ENCODE results near the gene NEK5.
"Not testable (repeated sequence)": the region's sequence is repeated elsewhere in the genome, so short reads cannot be mapped to it uniquely, and the experiment has no call there.

The NEK5 gene

DNA sequence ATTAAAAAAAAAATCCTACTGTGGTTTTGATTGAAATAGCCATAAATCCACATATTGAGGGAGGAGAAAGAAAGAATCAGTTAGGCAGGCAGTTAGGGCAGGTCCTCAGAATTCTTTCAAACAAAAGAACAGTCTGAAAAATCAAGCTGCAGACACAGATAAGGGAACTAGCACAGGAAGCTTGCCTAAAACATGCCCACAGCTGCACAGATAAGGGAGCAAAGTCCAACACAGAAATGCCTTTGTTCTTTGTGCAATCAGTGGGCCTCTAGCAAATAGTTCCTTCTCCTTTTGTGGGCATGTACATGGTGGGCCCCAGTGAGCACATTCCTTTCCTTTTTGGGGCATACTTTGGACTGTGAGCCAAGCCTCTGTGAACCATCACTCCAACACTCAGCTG, 61.6 kb downstream of the NEK5 start:
- no peak for DNase-seq (ENCODE audit: low read depth in 3 of 3)

DNA sequence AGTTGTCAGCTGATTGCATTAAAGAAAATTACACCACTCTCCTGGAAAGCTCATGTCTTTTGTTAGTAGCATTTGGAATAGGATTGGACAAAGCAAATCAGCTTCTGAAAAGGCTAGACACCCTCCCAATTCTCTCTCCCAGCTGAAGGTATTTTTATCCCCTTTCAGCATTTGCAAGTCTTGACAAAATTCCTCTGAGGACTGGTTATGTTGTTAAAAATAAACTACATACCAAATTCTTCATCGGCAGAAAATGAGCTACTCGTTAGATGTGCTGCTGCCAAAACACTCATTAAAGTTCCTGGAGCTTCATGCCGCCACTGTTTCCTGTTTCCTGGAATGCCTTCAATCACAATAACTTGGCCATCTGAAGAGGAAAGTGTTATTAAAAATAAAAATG, 67.3 kb downstream of the NEK5 start:
- no peak for DNase-seq (ENCODE audit: low read depth in 3 of 3)

DNA sequence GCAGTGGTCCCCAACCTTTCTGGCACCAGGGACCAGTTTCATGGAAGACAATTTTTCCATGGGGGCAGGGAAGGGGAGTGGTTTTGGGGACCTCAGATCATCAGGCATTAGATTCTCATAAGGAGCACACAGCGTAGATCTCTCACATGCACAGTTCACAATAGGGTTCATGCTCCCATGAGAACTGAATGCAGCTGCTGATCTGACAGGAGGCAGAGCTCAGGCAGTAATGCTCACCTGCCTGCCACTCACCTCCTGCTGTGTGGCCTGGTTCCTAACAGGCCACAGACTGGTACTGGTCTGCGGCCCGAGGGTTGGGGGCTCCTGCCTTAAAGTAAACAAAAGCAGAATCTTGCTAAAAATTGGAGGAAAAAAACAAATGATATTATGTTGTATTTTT, 67.8 kb downstream of the NEK5 start:
- not testable (repeated sequence) for DNase-seq (ENCODE audit: low read depth in 3 of 3)

DNA sequence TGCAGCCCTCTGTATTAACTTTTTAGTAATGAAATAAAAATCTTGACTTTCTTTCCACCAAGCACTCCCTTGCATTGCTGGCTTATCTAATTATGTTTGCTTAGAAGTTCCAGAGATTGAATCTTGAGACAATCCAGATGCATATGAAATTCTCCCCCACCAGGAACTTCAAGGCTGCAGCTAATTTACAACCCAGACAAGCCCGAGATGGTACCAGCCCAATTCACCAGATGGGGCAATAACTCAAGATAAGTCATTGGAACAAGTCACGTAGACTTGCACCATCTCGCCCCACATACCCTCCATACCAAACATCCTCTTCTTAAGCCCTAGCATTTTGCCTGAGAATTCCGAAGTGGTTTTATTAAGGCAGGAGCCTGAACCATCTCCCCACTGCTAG, 75.4 kb downstream of the NEK5 start:
- no peak for DNase-seq (ENCODE audit: low read depth in 3 of 3)

DNA sequence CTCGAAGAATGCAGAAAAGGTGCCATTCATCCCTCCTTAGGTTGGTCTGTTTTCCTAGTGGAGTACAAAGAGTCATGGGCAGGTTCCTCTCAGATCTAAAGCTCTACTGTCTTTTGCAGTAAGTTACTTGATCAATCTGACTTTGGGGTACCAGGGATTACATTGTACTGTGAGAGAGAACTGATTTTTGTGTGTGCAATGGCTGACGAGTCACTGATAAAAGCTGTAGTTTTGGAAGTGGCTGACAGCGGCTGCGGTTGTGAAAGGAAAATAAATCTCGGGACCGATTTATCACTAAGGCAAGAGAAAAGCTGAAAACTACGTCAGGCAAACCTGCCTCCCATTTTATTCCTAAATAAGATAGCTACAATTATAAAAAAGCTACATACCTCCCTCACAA, 77.5 kb downstream of the NEK5 start:
- no peak for DNase-seq (ENCODE audit: low read depth in 3 of 3)

DNA sequence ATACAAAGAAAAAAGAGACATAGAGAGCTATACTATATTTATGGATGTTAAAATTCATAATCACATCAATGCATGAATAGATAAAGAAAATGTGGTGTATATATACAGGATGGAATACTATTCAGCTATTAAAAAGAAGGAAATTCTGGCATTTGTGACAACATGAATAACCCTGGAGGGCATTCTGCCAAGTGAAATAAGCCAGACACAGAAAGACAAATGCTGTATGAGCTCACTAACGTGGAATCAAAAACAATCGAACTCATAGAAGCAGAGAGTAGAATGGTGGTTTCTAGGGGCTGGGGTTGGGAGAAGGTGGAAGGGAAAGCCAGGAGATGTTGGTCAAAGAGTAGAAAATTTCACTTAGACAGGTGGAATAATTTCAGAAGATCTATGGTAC, 80.4 kb downstream of the NEK5 start:
- no peak for DNase-seq (ENCODE audit: low read depth in 3 of 3)

DNA sequence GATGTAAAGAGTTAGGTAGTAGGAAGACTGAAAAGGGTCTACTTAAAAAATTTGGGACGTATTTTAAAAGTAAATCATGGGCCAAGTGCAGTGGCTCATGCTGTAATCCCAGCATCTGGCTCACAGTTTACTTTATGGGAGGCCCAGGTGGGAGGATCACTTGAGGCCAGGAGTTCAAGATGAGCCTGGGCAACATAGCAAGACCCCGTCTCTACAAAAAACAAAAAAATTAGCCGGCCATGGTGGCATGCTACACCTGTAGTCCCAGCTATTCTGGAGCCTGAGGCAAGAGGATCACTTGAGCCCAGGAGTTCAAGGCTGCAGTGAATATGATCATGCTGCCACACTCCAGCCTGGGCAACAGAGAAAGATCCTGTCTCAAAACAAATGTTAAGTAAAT, 81.4 kb downstream of the NEK5 start:
- no peak for DNase-seq (ENCODE audit: low read depth in 3 of 3)

DNA sequence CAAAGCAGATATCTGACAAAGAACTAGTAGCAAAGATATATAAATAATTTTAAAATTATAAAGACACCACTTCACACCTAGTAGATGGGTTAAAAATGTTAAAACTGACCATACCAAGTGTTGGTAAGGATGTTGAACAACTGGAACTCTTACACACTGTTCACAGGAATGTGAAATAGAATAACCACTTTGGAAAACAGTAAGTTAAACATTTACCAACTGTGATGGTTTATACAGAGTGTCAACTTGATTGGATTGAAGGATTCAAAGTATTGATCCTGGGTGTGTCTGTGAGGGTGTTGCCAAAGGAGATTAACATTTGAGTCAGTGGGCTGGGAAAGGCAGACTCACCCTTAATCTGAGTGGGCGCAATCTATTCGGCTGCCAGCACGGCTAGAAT, 85.2 kb downstream of the NEK5 start:
- DNase-seq (ENCODE audit: low read depth in 3 of 3) = no peak

DNA sequence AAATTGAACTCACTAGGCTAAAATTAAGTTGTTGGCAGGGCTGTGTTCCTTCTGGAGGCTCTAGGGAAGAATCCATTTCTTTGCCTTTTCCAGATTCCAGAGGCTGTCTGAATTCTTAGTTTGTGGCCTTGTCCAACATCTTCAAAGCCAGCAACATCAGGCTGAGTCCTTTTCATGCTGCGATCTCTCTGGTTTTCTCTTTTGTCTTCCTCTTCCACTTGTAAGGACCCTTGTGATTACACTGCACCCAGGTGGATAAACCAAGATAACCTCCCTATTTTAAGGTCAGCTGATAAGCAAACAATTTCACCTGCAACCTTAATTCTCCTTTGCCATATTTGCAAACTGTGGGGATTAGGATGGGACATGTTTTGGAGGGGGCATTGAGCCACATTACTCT, 92.8 kb downstream of the NEK5 start:
- no peak for DNase-seq (ENCODE audit: low read depth in 3 of 3)

DNA sequence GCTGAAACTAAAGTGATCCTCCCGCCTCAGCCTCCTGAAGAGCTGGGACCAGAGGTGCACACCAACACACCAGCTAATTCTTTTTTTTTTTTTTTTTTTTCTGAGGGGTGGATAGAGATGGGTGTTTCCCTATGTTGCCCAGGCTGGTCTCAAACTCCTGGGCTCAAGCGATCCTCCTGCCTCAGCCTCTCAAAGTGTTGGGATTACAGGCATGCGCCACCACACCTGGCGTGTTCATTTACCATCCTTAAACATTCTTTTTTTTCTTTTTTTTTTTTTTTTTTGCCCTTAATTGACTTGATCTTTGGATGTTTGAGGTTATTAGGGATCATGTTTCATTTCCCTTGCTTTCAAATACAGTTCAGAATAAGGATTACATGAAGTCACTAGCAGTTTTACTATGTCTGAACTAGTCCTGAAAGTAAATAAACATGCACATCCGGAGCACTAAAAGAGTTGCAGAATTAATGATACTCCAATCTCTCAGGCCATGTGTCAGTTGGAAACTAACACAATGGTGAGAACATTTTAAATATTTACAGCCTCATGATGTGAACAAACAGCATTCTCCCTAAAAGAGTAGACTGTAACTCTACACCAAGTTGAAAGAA, 94.2 kb downstream of the NEK5 start:
- no peak for DNase-seq (ENCODE audit: low read depth in 3 of 3)

DNA sequence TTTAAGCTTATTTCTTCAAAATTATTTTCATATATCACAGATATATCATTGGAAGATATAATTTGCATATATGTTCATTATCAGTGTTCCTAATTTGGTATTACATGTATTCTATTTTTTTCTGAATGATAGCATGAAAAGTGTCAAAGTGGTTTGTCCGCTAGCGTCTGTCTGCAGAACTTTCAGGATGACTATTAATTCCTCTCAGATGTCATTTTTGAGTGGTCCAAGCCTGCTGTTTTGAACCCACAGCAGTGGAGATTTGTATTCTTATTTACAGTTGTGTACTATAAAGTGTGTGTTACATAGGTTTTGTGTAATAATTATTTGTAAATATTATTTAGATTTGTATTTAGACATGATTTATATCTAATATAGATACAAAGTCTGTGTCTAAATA, 95.8 kb downstream of the NEK5 start:
- no peak for DNase-seq (ENCODE audit: low read depth in 3 of 3)

DNA sequence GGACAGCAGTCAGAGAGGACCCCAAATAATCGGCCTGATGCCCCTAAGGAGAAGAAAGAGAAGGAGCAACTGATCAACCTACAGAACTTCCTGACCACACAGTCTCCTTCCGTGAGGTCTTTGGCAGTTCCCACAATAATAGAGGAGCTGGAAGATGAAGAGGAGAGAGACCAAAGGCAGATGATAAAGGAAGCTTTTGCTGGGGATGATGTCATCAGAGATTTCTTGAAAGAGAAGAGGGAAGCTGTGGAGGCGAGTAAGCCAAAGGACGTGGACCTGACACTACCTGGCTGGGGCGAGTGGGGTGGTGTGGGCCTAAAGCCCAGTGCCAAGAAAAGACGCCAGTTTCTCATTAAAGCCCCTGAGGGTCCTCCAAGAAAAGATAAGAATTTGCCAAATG, 98.5 kb downstream of the NEK5 start:
- DNase-seq (ENCODE audit: low read depth in 3 of 3) = not testable (repeated sequence)

DNA sequence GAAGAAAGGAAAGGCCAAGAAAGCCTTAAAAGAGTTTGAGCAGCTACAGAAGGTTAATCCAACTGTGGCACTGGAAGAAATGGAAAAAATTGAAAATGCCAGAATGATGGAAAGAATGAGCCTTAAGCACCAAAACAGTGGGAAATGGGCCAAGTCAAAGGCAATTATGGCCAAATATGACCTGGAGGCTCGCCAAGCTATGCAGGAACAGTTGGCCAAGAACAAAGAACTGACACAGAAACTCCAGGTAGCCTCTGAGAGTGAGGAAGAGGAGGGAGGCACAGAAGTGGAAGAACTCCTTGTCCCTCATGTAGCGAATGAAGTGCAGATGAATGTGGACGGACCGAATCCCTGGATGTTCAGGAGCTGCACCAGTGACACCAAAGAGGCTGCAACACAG, 99.3 kb downstream of the NEK5 start:
- no peak for DNase-seq (ENCODE audit: low read depth in 3 of 3)

DNA sequence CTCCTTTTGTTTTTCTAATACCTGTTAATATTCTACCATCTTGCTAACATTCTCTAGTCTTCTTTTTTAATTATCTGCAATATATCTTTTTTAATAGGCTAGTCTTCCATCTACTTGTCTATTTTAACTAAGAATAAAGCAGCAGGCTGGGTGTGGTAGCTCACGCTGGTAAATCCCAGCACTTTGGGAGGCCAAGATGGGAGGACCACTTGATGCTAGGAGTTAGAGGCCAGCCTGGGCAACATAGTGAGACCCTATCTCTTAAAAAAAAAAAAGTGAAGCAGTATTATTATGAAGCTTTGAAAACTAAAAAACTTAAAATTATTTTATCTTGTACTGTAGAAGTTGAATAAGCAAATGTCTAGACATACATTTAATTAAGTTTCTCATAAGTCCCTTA, 101.0 kb downstream of the NEK5 start:
- DNase-seq (ENCODE audit: low read depth in 3 of 3) = no peak

DNA sequence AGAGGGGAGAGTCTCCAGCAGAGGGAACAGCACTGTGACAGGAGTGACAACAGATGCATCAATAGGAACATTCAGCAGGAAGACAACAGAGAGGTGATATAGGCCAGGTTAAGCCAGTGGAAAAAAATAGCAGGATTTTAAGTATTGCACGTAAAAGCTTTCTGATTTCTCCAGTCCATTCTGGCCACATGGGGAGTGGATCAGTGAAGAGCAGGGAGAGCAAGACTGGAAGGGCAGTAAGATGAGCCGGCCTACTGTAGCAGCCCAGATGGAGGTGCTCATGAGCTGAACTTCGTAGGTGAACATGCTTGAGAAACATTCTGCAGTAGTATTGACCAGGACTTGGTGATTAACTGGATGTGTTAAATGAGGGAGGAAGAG, 102.6 kb downstream of the NEK5 start:
- DNase-seq (ENCODE audit: low read depth in 3 of 3) = no peak

DNA sequence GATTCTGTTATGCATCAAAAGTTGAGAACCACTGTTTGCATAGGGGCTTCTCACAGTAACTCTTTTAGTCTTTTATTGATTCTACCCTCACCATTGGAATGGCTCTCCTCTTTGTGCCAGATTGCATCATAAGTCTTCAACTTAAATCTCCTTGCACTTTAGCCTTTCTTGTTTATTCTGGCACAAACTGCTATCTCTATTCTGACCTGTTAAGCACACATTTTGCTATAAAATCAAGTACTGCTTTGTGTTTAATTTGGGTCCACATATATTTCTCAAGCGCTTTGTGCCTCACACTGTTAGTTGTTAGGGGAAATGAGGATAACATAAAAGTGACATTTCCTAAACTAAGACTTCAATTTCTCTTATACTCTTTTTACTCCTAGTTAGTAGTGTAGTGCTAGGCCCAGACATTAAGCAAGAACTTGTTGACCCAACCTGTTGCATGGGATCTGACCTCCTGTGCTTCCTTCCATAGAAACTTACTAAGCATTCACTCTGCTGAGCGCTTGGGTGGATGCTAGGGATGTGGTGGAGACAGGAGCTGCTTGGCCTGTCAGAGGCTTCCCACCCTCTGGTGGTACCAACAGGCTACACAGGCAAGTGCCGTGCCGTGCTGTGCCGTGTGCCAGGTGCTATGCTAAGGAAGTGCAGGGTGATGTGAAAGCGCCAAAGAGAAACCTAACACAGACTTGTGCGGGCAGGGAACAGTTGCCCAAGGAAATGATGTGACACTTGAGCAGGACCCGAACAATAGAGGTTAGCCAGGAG, 103.2 kb downstream of the NEK5 start:
- no peak for DNase-seq (ENCODE audit: low read depth in 3 of 3)

DNA sequence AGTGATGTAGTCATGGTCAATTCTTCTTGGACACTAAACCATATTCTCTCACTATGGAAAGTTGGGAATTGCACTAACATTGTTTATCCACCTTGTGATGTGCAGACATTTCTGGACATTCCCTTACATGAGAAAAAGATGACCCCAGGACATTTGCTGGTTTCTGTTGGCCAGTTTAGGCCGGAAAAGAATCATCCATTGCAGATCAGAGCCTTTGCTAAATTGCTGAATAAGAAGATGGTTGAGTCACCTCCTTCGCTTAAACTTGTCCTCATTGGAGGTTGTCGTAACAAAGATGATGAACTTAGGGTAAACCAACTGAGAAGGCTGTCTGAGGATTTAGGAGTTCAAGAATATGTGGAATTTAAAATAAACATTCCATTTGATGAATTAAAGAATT, 104.4 kb downstream of the NEK5 start, which contains the start of gene UTP14C:
TSS of gene UTP14C (plus strand) at position 211 of the 400 bp plus-strand sequence. CDS start 4,114 bp downstream, outside the sequence.
- no peak for DNase-seq (ENCODE audit: low read depth in 3 of 3)

DNA sequence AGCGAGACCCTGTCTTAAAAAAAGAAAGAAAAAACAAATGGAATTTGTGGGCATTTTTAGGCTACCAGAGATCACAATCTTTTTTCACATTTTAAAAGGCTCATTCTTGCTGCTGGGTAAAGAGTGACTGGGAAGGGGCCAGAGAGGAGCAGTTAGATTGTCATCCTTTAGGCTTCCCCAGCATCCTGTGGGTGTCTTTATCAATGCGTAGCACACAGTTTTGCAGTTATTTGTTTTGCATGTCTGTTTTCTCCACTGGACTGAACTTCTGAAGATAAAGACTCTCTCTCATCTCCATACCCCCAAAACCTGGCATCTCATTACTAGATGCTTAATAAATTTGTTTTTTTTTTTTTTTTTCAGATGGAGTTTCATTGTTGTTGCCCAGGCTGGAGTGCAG, 106.5 kb downstream of the NEK5 start:
- no peak for DNase-seq (ENCODE audit: low read depth in 3 of 3)

DNA sequence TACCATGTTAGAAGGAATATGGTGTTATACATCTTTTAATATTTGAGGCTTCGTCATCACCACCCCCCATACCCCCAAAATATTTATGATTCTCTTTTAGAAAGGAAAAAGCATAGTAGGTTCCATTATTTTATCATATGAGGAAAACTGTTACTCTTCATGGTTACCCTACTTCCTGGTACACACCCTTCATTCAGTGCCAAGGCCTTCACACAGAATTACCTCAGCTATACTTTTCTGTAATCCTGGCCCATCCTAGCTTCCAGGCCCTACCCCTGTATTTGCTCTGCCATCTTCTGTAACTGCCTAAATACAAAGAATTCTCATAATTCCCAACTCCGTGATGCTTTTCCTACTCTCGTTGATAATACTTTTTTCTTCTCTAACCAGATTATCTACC, 108.7 kb downstream of the NEK5 start:
- DNase-seq (ENCODE audit: low read depth in 3 of 3) = no peak

DNA sequence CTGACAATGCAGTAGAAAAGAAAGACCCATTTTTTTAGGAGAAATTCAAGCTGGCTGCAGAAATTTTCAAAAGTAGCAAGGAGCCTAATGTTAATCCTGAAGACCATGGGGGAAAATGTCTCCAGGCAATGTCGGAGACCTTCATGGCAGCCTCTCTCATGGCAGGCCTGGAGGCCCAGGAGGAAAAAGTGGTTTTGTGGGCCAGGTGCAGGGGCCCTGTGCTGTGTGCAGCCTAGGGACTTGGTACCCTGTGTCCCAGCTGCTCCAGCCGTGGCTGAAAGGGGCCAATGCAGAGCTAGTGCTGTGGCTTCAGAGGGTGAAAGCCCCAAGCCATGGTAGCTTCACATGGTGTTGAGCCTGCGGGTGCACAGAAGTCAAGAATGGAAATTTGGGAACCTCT, 112.6 kb downstream of the NEK5 start:
- DNase-seq (ENCODE audit: low read depth in 3 of 3) = no peak

DNA sequence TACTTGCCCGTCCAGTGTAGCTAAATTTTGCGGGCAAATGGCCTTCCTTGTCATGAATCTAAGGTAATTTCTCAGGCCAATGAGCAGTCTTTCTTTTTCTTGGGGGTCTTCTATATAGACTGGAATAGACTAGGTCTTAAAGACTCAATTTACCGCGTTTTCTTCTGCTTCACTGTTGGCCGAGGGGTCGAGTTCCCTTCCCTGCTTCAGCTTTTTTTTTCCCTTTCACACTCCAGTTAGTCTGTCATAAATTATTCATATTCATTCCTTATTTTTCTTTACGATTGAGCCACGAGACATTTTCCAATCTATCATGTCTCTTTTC, 116.4 kb downstream of the NEK5 start:
- no peak for DNase-seq (ENCODE audit: low read depth in 3 of 3)

DNA sequence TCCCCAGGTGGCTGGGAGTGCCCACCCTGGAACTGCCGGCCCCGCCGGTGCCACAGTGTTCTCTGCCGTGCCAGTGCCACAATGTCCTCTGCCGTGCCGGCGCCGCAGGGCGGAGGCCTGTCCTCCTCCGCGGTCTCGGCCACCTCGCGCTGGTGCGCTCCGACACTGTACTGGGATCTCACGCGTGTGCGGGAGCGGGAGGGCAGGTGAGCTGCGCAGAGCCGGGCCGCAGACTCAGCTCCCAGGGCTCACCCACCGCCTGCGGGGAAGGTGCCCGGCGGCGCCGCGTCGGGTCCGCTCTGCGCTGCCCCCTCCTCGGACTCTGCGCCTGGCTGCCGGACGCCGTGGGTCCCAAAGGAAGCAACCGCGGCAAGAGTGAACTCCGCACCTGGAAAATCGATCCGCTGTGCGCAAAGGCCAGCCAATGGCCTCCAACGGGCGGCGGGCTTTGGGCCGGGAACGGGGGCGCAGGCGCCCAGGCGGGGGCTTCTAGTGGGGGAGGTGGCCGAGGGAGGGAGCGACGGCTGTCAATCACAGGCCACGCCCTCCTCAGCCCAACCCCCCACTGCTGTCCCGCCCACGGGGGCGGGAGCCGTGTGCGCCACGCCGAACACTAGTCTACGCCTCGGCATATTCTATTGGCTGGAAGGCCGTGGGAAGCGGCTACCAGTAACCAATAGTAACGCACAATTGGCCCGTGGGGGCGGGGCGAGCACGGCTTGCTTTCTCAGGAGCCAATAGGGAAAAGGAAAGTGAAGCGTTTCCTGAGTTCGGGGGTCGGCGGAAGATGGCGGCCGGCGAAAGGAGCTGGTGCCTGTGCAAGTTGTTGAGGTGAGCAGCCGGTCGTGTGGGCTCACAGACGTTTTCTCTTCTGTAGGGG, 117.0 kb downstream of the NEK5 start, which contains the start of gene ALG11:
TSS of gene ALG11 (plus strand) at position 767 of the 880 bp plus-strand sequence. CDS start at position 788, 21 bp downstream.
- DNase-seq (ENCODE audit: low read depth in 3 of 3) = peak; percentile 99
